ENCODE measurements around the gene RREB1. TPM values are rescaled to one million over a fixed set of nuclear protein-coding genes. Genes with fewer than 3 reads are reported as not detected.

RREB1 gene
- total RNA-seq, 1 donor from 2014 or later: 67.7 TPM

- no peak for TF ChIP-seq CTCF (IDR thresholded peaks at IDR 0.05)
- CTCF ChIA-PET: no interaction called here
- peak overlapping the region; percentile 74 for H3K27ac Mint-ChIP-seq
- H3K9me3 Mint-ChIP-seq: no peaks in the 10 kb centered on the region
- H3K4me3 Mint-ChIP-seq: no peak overlapping the region
- H3K27me3 Mint-ChIP-seq: no peaks in the 10 kb centered on the region
- H3K4me1 Mint-ChIP-seq: peaks cover 51% of the 10 kb centered on the region
- POLR2A ChIA-PET: interaction anchor here (0.6 to 2.0 kb wide), 4 partner anchors 19 to 1258 kb away, joined by 3 to 6 read pairs (median 3); no protein-coding TSS in a partner anchor
- intact Hi-C loops (cut with micrococcal nuclease): loop anchor here (5.0 kb wide), 2 partner anchors 36 to 399 kb away; no protein-coding TSS in a partner anchor
- DNase-seq: no peak
- no peak for ATAC-seq (ENCODE audit: low read depth)
- H3K36me3 Mint-ChIP-seq (ENCODE audit: low read depth): peaks cover 43% of the 10 kb centered on the region
Observed at GRCh38 chr6:7201444-7201731, 93.6 kb downstream of the RREB1 start.

GRCh38 chr6:7201732-7202541, 94.2 kb downstream of the RREB1 start:
- ChIA-PET CTCF (no interaction called here), POLR2A (interaction anchor here (0.6 to 2.0 kb wide), 6 partner anchors 20 to 1258 kb away, joined by 3 to 6 read pairs (median 3); no protein-coding TSS in a partner anchor)
- ATAC-seq (ENCODE audit: low read depth) (peak; percentile 94), DNase-seq (peak; percentile 65)
- intact Hi-C loops (cut with micrococcal nuclease): loop anchor here (1.0 to 5.0 kb wide), 6 partner anchors 14 to 400 kb away; partner anchors contain the start of gene RREB1
- TF ChIP-seq CTCF (IDR thresholded peaks at IDR 0.05): no peak
- peaks cover 46% of the 10 kb centered on the region for H3K36me3 Mint-ChIP-seq (ENCODE audit: low read depth)
- peak overlapping the region; percentile 74 for H3K27ac Mint-ChIP-seq
- peak overlapping the region; percentile 50 for H3K4me3 Mint-ChIP-seq
- H3K4me1 Mint-ChIP-seq: peaks cover 56% of the 10 kb centered on the region
- no peaks in the 10 kb centered on the region for H3K27me3 Mint-ChIP-seq
- no peaks in the 10 kb centered on the region for H3K9me3 Mint-ChIP-seq

GRCh38 chr6:7202950-7203349, 95.2 kb downstream of the RREB1 start:
- ATAC-seq (ENCODE audit: low read depth) (no peak), DNase-seq (no peak)
- intact Hi-C loops (cut with micrococcal nuclease): loop anchor here (1.0 to 5.0 kb wide), 6 partner anchors 15 to 401 kb away; partner anchors contain the start of gene RREB1
- TF ChIP-seq CTCF (IDR thresholded peaks at IDR 0.05): no peak
- ChIA-PET POLR2A (interaction anchor here (1.0 kb wide), 1 partner anchor 65 kb away, joined by 3 read pairs; no protein-coding TSS in a partner anchor), CTCF (interaction anchor here (1.0 kb wide), 1 partner anchor 444 kb away, joined by 5 read pairs; no protein-coding TSS in a partner anchor)
- Mint-ChIP-seq H3K4me1 (peaks cover 64% of the 10 kb centered on the region), H3K9me3 (no peaks in the 10 kb centered on the region), H3K36me3 (ENCODE audit: low read depth) (peaks cover 44% of the 10 kb centered on the region), H3K27ac (peak overlapping the region; percentile 74), H3K27me3 (no peaks in the 10 kb centered on the region), H3K4me3 (peak overlapping the region; percentile 19)

- peaks cover 40% of the 10 kb centered on the region for H3K36me3 Mint-ChIP-seq (ENCODE audit: low read depth)
- H3K27ac Mint-ChIP-seq: peak overlapping the region; percentile 57
- peaks cover 66% of the 10 kb centered on the region for H3K4me1 Mint-ChIP-seq
- CTCF ChIA-PET: no interaction called here
- H3K4me3 Mint-ChIP-seq: no peak overlapping the region
- H3K9me3 Mint-ChIP-seq: no peaks in the 10 kb centered on the region
- no peak for TF ChIP-seq CTCF (IDR thresholded peaks at IDR 0.05)
- POLR2A ChIA-PET: interaction anchor here (1.0 kb wide), 1 partner anchor 66 kb away, joined by 3 read pairs; no protein-coding TSS in a partner anchor
- DNase-seq (no peak), ATAC-seq (ENCODE audit: low read depth) (no peak)
- intact Hi-C loops (cut with micrococcal nuclease): loop anchor here (5.0 kb wide), 2 partner anchors 33 to 402 kb away; no protein-coding TSS in a partner anchor
- no peaks in the 10 kb centered on the region for H3K27me3 Mint-ChIP-seq
Observed at GRCh38 chr6:7203939-7204338, 96.2 kb downstream of the RREB1 start.

GRCh38 chr6:7204726-7205125, 97.0 kb downstream of the RREB1 start:
- Mint-ChIP-seq H3K27ac (peak overlapping the region; percentile 57), H3K4me1 (peaks cover 68% of the 10 kb centered on the region), H3K4me3 (no peak overlapping the region), H3K36me3 (ENCODE audit: low read depth) (peaks cover 38% of the 10 kb centered on the region), H3K9me3 (no peaks in the 10 kb centered on the region), H3K27me3 (no peaks in the 10 kb centered on the region)
- CTCF ChIA-PET: no interaction called here
- POLR2A ChIA-PET: interaction anchor here (0.6 to 0.7 kb wide), 2 partner anchors 23 to 31 kb away, joined by 3 to 6 read pairs; no protein-coding TSS in a partner anchor
- ATAC-seq (ENCODE audit: low read depth) (no peak), DNase-seq (no peak)
- intact Hi-C loops (cut with micrococcal nuclease): loop anchor here (5.0 kb wide), 2 partner anchors 33 to 402 kb away; no protein-coding TSS in a partner anchor
- no peak for TF ChIP-seq CTCF (IDR thresholded peaks at IDR 0.05)
